H1 (cell line): ENCODE measurements around the gene SFMBT2. TPM values are rescaled to one million over a fixed set of nuclear protein-coding genes. Genes with fewer than 3 reads are reported as not detected.
A peak's percentile ranks its signal among the peaks of the same experiment; 100 is the strongest.

Experiments
- ASH2L ChIP-seq: fragments of 200-600, 300-600 bp; sonication (generic); IDR thresholded peaks from one replicate; pipeline ENCODE4 v1.7.1; 2017; ENCODE audit warnings: low read length
- BACH1 ChIP-seq: IDR thresholded peaks from 2 replicates; pipeline ENCODE4 v1.6.1; 2012; ENCODE audit warnings: low read length, improper control_type of control experiment
- CEBPB ChIP-seq: IDR thresholded peaks from 2 replicates; pipeline ENCODE4 v1.6.1; 2012; ENCODE audit warnings: low read depth, low read length
- CTBP2 ChIP-seq: IDR thresholded peaks from 2 replicates; pipeline ENCODE4 v1.7.0; 2011; ENCODE audit warnings: borderline replicate concordance, mild to moderate bottlenecking, moderate library complexity, mixed read lengths, low read length; ENCODE audit not compliant: insufficient read depth, insufficient read length
- GTF2F1 ChIP-seq: IDR thresholded peaks from 2 replicates; pipeline ENCODE4 v1.6.1; 2012; ENCODE audit warnings: low read depth, low read length, improper control_type of control experiment, borderline replicate concordance
- HDAC2 ChIP-seq, 2 experiments: fragments of 300-600 bp in 1 of 2; sonication (generic) in 1 of 2; IDR thresholded peaks; 2 replicates each; pipeline ENCODE4 v1.6.1; 2011 to 2012; ENCODE audit warnings: low read depth in 2 of 2, low read length in 2 of 2, mild to moderate bottlenecking in 2 of 2, moderate library complexity in 2 of 2, borderline replicate concordance in 1 of 2, inconsistent platforms in 1 of 2
- JUND ChIP-seq: IDR thresholded peaks from 2 replicates; pipeline ENCODE4 v1.6.1; 2011; ENCODE audit warnings: mild to moderate bottlenecking, improper control_type of control experiment, low read length
- NRF1 ChIP-seq: IDR thresholded peaks from 2 replicates; pipeline ENCODE4 v1.6.1; 2011; ENCODE audit warnings: mild to moderate bottlenecking, low read depth, low read length, improper control_type of control experiment
- POLR2A ChIP-seq, 2 experiments: IDR thresholded peaks; 1 replicate in 1 of 2; 2 replicates in 1 of 2; pipeline ENCODE4 v1.6.1; 2011; ENCODE audit warnings: low read depth in 2 of 2, low read length in 2 of 2, mild to moderate bottlenecking in 2 of 2; ENCODE audit errors: control extremely low read depth in 1 of 2
- RAD21 ChIP-seq, 2 experiments: IDR thresholded peaks in 1 of 2; conservative IDR thresholded peaks in 1 of 2; 2 replicates each; pipeline ENCODE4 v1.6.1; 2011; ENCODE audit warnings: low read depth in 2 of 2, low read length in 2 of 2, improper control_type of control experiment in 1 of 2, inconsistent platforms in 1 of 2, mild to moderate bottlenecking in 1 of 2, moderate library complexity in 1 of 2
- SRF ChIP-seq: IDR thresholded peaks from 2 replicates; pipeline ENCODE4 v1.6.1; 2011; ENCODE audit warnings: mild to moderate bottlenecking, low read depth, low read length, moderate library complexity
- YY1 ChIP-seq: IDR thresholded peaks from 2 replicates; pipeline ENCODE4 v1.6.1; 2011; ENCODE audit warnings: low read depth, mild to moderate bottlenecking, low read length
- ZNF274 ChIP-seq: IDR thresholded peaks from 2 replicates; pipeline ENCODE4 v1.7.0; 2012; ENCODE audit warnings: low read length, borderline replicate concordance; ENCODE audit errors: extremely low read depth
- polyA plus RNA-seq, 7 experiments: library from polyadenylated mRNA; depleted of rRNA in 3 of 7; stranded (reverse) in 5 of 7; unstranded in 2 of 7; fragments of >200 nt in 5 of 7; fragments of 200-250 nt in 2 of 7; gene quantifications; 1 replicate in 5 of 7; 2 replicates in 1 of 7; 4 replicates in 1 of 7; pipeline versions ENCODE4 v1.2.1 to v1.2.3, GENCODE V29; 2011 to 2013; ENCODE audit warnings: missing spikeins in 2 of 7, mixed read lengths in 2 of 7
- total RNA-seq: library from RNA; stranded (reverse); fragmentation: NEBNext Ultra II Directional; extraction: Animal tissue kit (Norgen Biotek cat#: 25700); gene quantifications from 2 replicates; pipeline ENCODE4 v1.2.1, GENCODE V29; 2021

SFMBT2 gene
- total and polyA plus RNA-seq, 2 of the 8 experiments (the other 6 are each of a cell fraction or from before 2014, with no cell fraction given): 2.9 to 11.0 TPM

DNA sequence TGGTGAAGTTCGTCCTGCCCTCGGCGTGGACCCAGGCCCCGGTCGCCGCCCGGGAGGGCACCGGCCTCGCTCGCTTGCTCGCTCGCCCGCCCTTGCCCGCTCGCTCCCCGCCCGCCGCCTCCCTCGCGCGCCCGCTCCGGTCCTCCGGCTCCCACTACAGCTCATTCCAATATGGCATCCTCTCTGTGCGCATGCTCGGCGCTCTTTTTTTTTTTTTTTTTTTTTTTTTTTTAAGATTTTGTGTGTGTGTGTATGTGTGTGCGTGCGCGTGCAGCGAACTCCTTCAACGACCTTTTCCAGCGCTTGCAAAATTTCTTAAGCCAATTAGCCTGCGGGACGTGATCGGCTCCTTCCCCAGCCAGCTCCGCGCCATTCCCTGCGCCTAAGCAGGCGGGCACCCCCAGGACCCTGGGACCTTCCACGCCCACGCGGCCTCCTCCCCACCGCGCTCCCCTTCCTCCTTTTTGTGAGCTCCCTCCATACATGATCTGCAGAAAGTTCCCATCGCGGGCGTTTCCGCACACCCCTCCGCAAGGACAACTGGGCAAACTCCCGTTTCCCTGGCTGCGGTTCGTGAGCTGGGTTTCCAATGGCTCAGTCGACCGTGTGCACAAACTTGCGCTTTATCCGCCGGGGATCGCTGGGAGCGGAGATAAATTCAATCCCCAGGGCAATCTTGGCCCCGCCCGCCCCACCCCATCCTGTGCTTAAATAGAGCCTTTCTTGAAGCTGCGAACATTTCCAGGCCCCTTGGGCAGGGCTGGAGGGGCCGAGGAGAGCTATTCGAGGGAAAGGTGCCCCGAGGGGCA, at the start of gene SFMBT2 (continued):
- TF ChIP-seq GTF2F1 (no peak), RAD21 (IDR thresholded peaks at IDR 0.05 in 1 of 2, conservative IDR thresholded peaks at IDR 0.05 in 1 of 2; ENCODE audit: low read depth in 2 of 2, low read length in 2 of 2) (0 out of 4 replicates have a peak, but pooled peaks of 1 of the 2 experiments have one; percentile 29), POLR2A (IDR thresholded peaks at IDR 0.05; ENCODE audit: control extremely low read depth in 1 of 2, low read depth in 2 of 2, low read length in 2 of 2) (peak in 1 of 2 experiments; percentile 65; a peak in 2 of 3 replicates), ZNF274 (no peak), NRF1 (peak; percentile 78), HDAC2 (IDR thresholded peaks at IDR 0.05; ENCODE audit: borderline replicate concordance in 1 of 2, low read depth in 2 of 2, low read length in 2 of 2) (0 out of 4 replicates have a peak, but pooled peaks of 1 of the 2 experiments have one; percentile 62), CEBPB (no peak), ASH2L (peak; percentile 35), YY1 (peak; percentile 84), JUND (no peak), CTBP2 (peak; percentile 91), BACH1 (no peak), SRF (no peak)
- TF ChIP-seq, all 59 proteins: peak for 10
